ENCODE measurements around the gene ATRAID.

The ATRAID gene

GRCh38 chr2:27220091-27220490, 8.2 kb downstream of the ATRAID start:
- no peak for DNase-seq (ENCODE audit: low read depth)

- DNase-seq (ENCODE audit: low read depth): no peak
These were observed 9.3 kb downstream of the ATRAID start for GRCh38 chr2:27221166-27221565.

- no peak for DNase-seq (ENCODE audit: low read depth)
These were observed 10.6 kb downstream of the ATRAID start for GRCh38 chr2:27222407-27222806.

GRCh38 chr2:27223416-27223815, 11.6 kb downstream of the ATRAID start:
- no peak for DNase-seq (ENCODE audit: low read depth)

- DNase-seq (ENCODE audit: low read depth): no peak
These were observed 13.7 kb downstream of the ATRAID start for GRCh38 chr2:27225526-27225925.

GRCh38 chr2:27227501-27227900, 15.7 kb downstream of the ATRAID start:
- DNase-seq (ENCODE audit: low read depth): no peak

GRCh38 chr2:27231921-27232320, 20.1 kb downstream of the ATRAID start:
- DNase-seq (ENCODE audit: low read depth): no peak

- no peak for DNase-seq (ENCODE audit: low read depth)
These were observed 21.5 kb downstream of the ATRAID start for GRCh38 chr2:27233341-27233740.

GRCh38 chr2:27236136-27236535, 24.3 kb downstream of the ATRAID start:
- DNase-seq (ENCODE audit: low read depth): no peak

GRCh38 chr2:27236626-27237025, 24.8 kb downstream of the ATRAID start:
- DNase-seq (ENCODE audit: low read depth): no peak

GRCh38 chr2:27237341-27237945, 25.6 kb downstream of the ATRAID start:
- no peak for DNase-seq (ENCODE audit: low read depth)

- no peak for DNase-seq (ENCODE audit: low read depth)
These were observed 27.1 kb downstream of the ATRAID start for GRCh38 chr2:27238976-27239375.

- no peak for DNase-seq (ENCODE audit: low read depth)
These were observed 28.6 kb downstream of the ATRAID start for GRCh38 chr2:27240406-27240805.

GRCh38 chr2:27241761-27242613, 30.1 kb downstream of the ATRAID start:
- DNase-seq (ENCODE audit: low read depth): no peak

- no peak for DNase-seq (ENCODE audit: low read depth)
These were observed 30.7 kb downstream of the ATRAID start for GRCh38 chr2:27242614-27242951.

- DNase-seq (ENCODE audit: low read depth): no peak
These were observed 31.7 kb downstream of the ATRAID start for GRCh38 chr2:27243391-27244130.

GRCh38 chr2:27245116-27245515, 33.3 kb downstream of the ATRAID start:
- no peak for DNase-seq (ENCODE audit: low read depth)

- no peak for DNase-seq (ENCODE audit: low read depth)
These were observed 33.8 kb downstream of the ATRAID start for GRCh38 chr2:27245626-27246025.

- DNase-seq (ENCODE audit: low read depth): no peak
These were observed 36.1 kb downstream of the ATRAID start for GRCh38 chr2:27247893-27248292.

- no peak for DNase-seq (ENCODE audit: low read depth)
These were observed 37.5 kb downstream of the ATRAID start for GRCh38 chr2:27249159-27249890.

GRCh38 chr2:27249891-27250651, 38.2 kb downstream of the ATRAID start:
- DNase-seq (ENCODE audit: low read depth): peak; percentile 22
